Epithelial cell of proximal tubule (primary cell): ENCODE data around the gene GOLPH3. TPM values are rescaled to one million over a fixed set of nuclear protein-coding genes. Genes with fewer than 3 reads are reported as not detected.
A peak's percentile ranks its signal among the peaks of the same experiment; 100 is the strongest.
"Not testable (repeated sequence)": the region's sequence is repeated elsewhere in the genome, so short reads cannot be mapped to it uniquely, and the experiment has no call there.

Experiments used
- DNase-seq: peaks from one replicate; pipeline ENCODE4 v3.0.0-alpha.2; 2011; ENCODE audit warnings: low read depth
- H3K4me3 ChIP-seq: 2 replicates; pipeline ENCODE4 v1.5.1; 2011; ENCODE audit warnings: low read depth, mild to moderate bottlenecking, low read length
- total RNA-seq: library from RNA; depleted of rRNA; stranded (reverse); fragments of >200 nt; gene quantifications from 2 replicates; pipeline ENCODE4 v1.2.3, GENCODE V29; 2015
- TF ChIP-seq, protein P1 (sequence below): conservative IDR thresholded peaks from 2 replicates; pipeline ENCODE4 v1.5.1; 2012; ENCODE audit warnings: low read depth, mild to moderate bottlenecking, low read length

GOLPH3 gene
- total RNA-seq, result 65.0 and 83.8 TPM in 2 replicates

DNA sequence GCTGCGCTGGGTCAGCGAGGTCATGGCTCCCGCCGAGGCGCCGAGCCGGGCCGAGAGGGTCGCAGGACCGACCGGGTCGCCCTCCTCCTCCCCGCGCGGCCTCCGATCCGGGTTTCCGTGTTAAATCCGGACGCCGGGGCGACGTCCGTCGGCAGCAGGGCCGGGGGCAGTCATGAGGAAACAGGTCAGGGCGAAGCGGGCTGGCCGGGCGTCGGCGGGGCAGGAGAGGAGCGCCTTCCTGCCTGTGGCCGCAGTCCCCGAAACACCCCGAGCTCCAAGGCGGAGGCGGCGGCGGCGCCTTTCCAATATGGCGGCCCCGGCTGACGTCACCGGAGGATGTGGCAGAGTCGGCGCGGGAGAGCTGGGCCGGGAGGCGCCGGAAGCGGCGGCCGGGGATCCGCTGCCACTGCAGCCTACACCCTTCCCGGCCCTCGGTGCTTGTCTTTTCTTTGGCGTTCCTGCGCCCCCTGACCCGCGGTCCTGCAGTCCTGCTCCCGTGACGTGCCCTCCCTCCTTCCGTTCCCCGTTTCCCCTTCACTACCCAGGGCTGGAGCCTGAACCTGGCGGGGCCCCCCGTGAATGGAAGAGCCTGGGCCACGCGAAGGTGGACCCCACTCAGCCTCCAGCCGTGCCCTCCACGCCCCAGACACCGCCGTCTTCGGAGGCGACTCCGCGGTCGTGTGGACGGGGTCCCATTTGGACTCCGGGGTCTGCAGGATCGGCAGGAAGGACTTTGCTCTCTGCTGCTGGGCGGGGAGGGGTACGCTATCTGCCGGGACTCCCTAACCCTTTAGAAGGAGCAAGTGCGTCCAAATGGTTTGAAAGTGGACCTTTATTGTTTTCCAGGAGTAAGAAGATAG, at the start of gene GOLPH3:
Gene GOLPH3, minus strand, starts transcription at position 309 of the 860 bp plus-strand sequence. Its CDS starts 285 bp downstream, at position 24.
- no peak for DNase-seq
- H3K4me3 ChIP-seq, result peak within 1 kb of the TSS; percentile 85
- TF ChIP-seq, protein P1, sequence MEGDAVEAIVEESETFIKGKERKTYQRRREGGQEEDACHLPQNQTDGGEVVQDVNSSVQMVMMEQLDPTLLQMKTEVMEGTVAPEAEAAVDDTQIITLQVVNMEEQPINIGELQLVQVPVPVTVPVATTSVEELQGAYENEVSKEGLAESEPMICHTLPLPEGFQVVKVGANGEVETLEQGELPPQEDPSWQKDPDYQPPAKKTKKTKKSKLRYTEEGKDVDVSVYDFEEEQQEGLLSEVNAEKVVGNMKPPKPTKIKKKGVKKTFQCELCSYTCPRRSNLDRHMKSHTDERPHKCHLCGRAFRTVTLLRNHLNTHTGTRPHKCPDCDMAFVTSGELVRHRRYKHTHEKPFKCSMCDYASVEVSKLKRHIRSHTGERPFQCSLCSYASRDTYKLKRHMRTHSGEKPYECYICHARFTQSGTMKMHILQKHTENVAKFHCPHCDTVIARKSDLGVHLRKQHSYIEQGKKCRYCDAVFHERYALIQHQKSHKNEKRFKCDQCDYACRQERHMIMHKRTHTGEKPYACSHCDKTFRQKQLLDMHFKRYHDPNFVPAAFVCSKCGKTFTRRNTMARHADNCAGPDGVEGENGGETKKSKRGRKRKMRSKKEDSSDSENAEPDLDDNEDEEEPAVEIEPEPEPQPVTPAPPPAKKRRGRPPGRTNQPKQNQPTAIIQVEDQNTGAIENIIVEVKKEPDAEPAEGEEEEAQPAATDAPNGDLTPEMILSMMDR, result no peak

DNA sequence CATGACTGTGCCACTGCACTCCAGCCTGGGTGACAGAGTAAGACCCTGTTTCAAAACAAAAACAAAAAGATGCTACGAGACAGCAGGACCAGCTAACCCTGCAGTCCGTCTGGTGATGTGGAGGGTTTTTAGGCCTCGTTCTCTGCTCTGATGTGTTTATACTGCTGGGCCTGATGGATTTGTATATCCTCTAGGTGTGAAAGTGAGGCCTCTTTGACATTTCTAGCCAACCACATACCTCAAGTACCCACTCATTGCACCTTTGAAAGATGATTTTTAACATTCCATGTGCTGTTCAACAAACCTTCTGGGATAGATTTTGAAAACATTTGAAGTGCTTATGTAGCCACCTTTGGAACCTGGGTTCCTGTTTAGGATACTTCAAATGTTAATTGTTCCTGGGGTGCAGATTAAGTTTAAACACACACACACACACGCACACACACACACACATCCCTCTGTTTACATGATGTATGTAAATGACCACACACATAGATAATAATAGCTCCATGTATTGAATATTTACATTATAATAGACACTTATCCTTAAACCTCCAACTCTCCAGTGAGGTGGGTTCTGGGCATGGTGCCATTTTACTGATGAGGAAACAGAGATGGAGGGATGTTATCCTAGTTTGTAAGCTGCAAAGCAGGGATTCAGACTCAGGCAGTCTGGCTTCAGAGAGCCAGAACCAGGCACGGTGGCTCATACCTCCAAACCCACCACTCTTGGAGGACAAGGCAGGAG, 48.8 kb upstream of the GOLPH3 start:
- TF ChIP-seq, protein P1, result no peak
- no peak for DNase-seq
- H3K4me3 ChIP-seq, result no peak overlapping the region

DNA sequence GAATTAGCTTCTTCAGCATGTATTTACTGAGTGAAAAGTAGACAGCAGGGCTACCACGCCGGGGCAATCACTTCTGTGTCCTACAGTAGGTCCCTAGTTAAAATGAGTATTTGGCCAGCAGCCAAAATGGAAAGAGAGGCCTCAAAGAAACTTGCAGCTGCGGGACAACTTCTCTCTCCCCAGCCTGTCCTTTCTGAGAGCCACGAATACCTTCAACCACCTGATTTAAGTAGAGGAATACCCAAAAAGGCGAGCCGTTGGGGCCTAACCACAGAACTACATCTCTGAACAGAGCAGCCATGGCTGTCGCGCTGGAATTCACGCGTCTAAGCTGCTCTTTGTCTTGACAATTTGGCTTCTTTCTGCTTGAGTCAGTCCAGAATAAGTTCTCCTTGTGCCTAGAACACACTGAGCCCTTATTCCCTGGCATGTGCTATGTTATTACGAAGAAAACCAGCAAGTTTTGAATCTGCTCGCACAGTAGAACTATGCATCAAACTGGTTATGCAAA, 43.8 kb upstream of the GOLPH3 start:
- H3K4me3 ChIP-seq, result no peak overlapping the region
- TF ChIP-seq, protein P1, result no peak
- DNase-seq, result no peak

DNA sequence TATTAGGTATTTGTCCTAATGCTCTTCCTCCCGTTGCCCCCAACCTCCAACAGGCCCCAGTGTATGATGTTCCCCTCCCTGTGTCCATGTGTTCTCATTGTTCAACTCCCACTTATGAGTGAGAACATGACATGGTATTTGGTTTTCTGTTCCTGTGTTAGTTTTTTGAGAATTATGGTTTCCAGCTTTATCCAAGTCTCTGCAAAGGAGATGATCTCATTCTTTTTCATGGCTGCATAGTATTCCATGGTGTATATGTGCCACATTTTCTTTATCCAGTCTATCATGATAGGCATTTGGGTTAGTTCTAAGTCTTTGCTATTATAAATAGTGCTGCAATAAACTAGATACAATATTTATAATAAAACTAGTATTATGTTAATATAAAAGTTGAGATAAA, 40.2 kb upstream of the GOLPH3 start:
- H3K4me3 ChIP-seq, DNase-seq: not testable (repeated sequence)

DNA sequence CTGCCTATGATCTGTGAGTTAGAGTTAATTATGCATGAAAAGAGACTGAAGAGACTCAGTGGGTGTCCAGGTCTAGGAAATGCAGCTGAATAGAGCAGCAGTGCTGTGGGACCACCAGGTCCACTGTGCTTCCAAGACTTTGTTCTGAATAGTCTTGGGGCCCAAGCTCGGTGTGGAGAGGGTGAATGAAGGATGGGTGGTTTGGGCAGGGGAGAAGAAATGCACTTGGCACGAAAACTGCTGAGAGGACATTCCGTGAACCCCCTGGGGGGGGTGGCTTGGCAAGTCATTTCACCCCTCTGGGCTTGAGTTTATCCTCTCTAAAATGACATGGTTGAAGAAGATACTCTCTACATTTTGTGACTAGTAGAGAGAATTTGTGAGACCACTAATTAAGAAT, 36.0 kb upstream of the GOLPH3 start:
- TF ChIP-seq, protein P1, result no peak
- no peak overlapping the region for H3K4me3 ChIP-seq
- DNase-seq, result no peak

DNA sequence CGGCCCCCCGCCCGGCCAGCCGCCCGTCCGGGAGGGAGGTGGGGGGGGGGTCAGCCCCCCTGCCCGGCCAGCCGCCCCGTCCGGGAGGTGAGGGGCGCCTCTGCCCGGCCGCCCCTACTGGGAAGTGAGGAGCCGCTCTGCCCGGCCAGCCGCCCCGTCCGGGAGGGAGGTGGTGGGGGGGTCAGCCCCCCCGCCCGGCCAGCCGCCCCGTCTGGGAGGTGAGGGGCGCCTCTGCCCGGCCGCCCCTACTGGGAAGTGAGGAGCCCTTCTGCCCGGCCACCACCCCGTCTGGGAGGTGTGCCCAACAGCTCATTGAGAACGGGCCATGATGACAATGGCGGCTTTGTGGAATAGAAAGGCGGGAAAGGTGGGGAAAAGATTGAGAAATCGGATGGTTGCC, 34.7 kb upstream of the GOLPH3 start:
- not testable (repeated sequence) for H3K4me3 ChIP-seq, DNase-seq

DNA sequence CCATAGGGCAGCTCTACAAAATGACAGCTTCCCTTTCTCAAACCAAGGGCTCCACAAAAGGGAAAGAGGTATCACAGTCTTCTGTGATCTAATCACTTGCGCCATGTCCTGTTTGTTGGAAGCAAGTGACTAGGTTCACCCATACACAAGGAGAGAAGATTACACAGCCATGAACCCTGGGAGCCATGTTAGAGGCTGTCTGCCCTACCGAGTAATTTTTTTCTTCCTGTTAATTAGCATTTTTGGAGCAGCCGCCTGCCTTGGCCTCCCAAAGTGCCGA, 33.2 kb upstream of the GOLPH3 start:
- TF ChIP-seq, protein P1, result no peak
- no peak overlapping the region for H3K4me3 ChIP-seq
- DNase-seq, result no peak
